Common myeloid progenitor, CD34-positive (primary cell): ENCODE measurements around the gene RDH5.

Source experiments
- CTCF ChIA-PET: fragments of 350-600 bp; sonication (Branson Sonifier 250); formaldehyde crosslinking; loops from one replicate; lab custom pipeline; 2021; ENCODE audit warnings: antibody characterized with exemption; lab: Charles Lee
- POLR2A ChIA-PET: fragments of 350-600 bp; sonication (Branson Sonifier 250); formaldehyde crosslinking; loops from one replicate; lab custom pipeline; 2021; ENCODE audit warnings: antibody characterized with exemption; lab: Charles Lee
- DNase-seq, 3 donors: peaks; one replicate each; pipeline versions ENCODE4 v3.0.0 to v3.0.0-alpha.2; 2013
- H3K27ac ChIP-seq, 2 experiments: 1 replicate in 1 of 2; 2 replicates in 1 of 2; pipeline ENCODE4 v1.7.0; 2013; ENCODE audit warnings: inconsistent platforms in 2 of 2, low read length in 2 of 2, mild to moderate bottlenecking in 2 of 2, low read depth in 1 of 2, moderate library complexity in 1 of 2; ENCODE audit not compliant: severe bottlenecking in 2 of 2, insufficient read depth in 1 of 2, poor library complexity in 1 of 2
- H3K27me3 ChIP-seq, 5 experiments: replicated peaks in 2 of 5; 1 replicate in 3 of 5; 2 replicates in 2 of 5; pipeline versions ENCODE4 v1.6.1 to v1.7.0; 2013; ENCODE audit warnings: low read length in 4 of 5, mild to moderate bottlenecking in 2 of 5, moderate library complexity in 2 of 5, inconsistent platforms in 1 of 5; ENCODE audit not compliant: insufficient read depth in 5 of 5, control insufficient read depth in 4 of 5
- H3K36me3 ChIP-seq, 4 experiments: 1 replicate in 2 of 4; 2 replicates in 2 of 4; pipeline versions ENCODE4 v1.6.1 to v1.7.0; 2013; ENCODE audit warnings: low read length in 3 of 4, control low read depth in 1 of 4, mild to moderate bottlenecking in 1 of 4; ENCODE audit not compliant: control insufficient read depth in 4 of 4, insufficient read depth in 4 of 4
- H3K4me1 ChIP-seq, 4 experiments: 1 replicate in 3 of 4; 2 replicates in 1 of 4; pipeline versions ENCODE4 v1.6.1 to v1.7.1; 2013; ENCODE audit warnings: low read length in 3 of 4, mild to moderate bottlenecking in 3 of 4, control low read depth in 1 of 4, inconsistent platforms in 1 of 4, moderate library complexity in 1 of 4; ENCODE audit not compliant: control insufficient read depth in 4 of 4, insufficient read depth in 4 of 4; ENCODE audit errors: control extremely low read depth in 1 of 4
- H3K4me3 ChIP-seq, 7 experiments: 1 replicate in 4 of 7; 2 replicates in 3 of 7; pipeline versions ENCODE4 v1.5.1 to v1.7.0; 2013; ENCODE audit warnings: mild to moderate bottlenecking in 7 of 7, low read length in 6 of 7, moderate library complexity in 6 of 7, inconsistent platforms in 2 of 7, low read depth in 2 of 7, control low read depth in 1 of 7; ENCODE audit not compliant: insufficient read depth in 4 of 7, control insufficient read depth in 1 of 7; ENCODE audit errors: extremely low read depth in 1 of 7
- H3K9me3 ChIP-seq, 5 experiments: 1 replicate in 4 of 5; 2 replicates in 1 of 5; pipeline versions ENCODE4 v1.6.1 to v1.7.1; 2013; ENCODE audit warnings: low read length in 4 of 5, mild to moderate bottlenecking in 2 of 5, inconsistent platforms in 1 of 5, low read depth in 1 of 5, moderate library complexity in 1 of 5; ENCODE audit not compliant: control insufficient read depth in 4 of 5, insufficient read depth in 2 of 5; ENCODE audit errors: control extremely low read depth in 1 of 5
- WGBS: methylation state at CpG from one replicate; pipeline ENCODE4 v1.1.5; 2013; ENCODE audit not compliant: insufficient coverage; 5-methylcytosine and 5-hydroxymethylcytosine counted together

The RDH5 gene

DNA sequence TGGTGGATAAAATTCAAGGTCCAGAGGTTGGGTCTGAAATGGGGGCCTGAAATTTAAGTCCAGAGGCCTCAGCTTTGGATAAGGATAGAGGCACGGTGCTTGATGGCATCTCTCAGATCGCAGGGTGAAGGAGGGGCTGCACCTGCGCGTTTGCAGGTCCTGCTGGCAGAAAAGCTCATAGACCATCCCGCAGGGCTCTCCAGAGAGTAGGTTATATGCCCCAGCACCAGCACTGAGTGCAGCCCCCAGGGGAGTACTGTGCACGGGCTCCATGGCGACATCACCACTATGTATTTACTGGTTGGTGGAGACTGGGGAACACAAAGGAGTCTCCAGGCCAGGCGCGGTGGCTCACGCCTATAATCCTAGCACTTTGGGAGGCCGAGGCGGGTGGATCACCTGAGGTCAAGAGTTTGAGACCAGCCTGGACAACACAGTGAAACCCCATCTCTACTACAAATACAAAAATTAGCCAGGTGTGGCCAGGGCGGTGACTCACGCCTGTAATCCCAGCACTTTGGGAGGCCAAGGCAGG is 12.9 kb downstream of the RDH5 start:
- ChIA-PET POLR2A (interaction anchor here (0.7 kb wide), 1 partner anchor 61 kb away, joined by 4 read pairs; no protein-coding TSS in a partner anchor), CTCF (interaction anchor here (1.0 to 7.9 kb wide), 3 partner anchors 11 to 64 kb away, joined by 3 to 119 read pairs (median 5); partner anchors contain the start of gene RDH5)
- H3K27ac ChIP-seq, result no peak overlapping the region
- DNase-seq, result no peak
- no peaks in the 10 kb centered on the region for H3K36me3 ChIP-seq
- H3K4me1 ChIP-seq, result peaks cover 11 to 37% (median 33%) of the 10 kb centered on the region in 4 experiments
- no peak overlapping the region for H3K4me3 ChIP-seq
- no peaks in the 10 kb centered on the region for H3K9me3 ChIP-seq
- H3K27me3 ChIP-seq, result no peaks in the 10 kb centered on the region
- WGBS, result 96% methylated on average over 9 of the region's 14 CpGs

DNA sequence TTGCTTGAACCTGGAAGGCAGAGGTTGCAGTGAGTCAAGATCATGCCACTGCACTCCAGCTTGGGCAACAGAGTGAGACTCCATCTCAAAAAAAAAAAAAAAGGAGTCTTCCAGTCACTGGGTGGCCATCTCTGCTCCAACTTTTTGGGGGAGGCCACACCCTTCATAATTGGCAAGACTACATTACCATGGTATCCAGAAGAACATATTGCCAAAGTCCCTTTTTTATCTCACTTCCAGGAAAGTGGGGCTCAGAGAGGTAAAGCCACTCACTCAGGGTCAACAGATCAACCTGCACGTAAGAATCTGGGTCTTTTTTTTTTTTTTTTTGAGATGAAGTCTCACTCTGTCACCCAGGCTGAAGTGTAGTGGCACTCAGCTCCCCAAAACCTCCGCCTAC is 13.7 kb downstream of the RDH5 start:
- H3K9me3 ChIP-seq, result no peaks in the 10 kb centered on the region
- no peak for DNase-seq
- H3K36me3 ChIP-seq, result no peaks in the 10 kb centered on the region
- POLR2A ChIA-PET, result interaction anchor here (0.6 to 0.7 kb wide), 2 partner anchors 60 to 206 kb away, joined by 3 to 4 read pairs; no protein-coding TSS in a partner anchor
- H3K4me3 ChIP-seq, result no peak overlapping the region
- no peak overlapping the region for H3K27ac ChIP-seq
- peaks cover 12 to 44% (median 37%) of the 10 kb centered on the region in 4 experiments for H3K4me1 ChIP-seq
- CTCF ChIA-PET, result interaction anchor here (1.2 to 7.9 kb wide), 5 partner anchors 10 to 310 kb away, joined by 3 to 119 read pairs (median 4); partner anchors contain the start of gene RDH5
- 100% methylated on average over 2 of the region's 2 CpGs for WGBS
- H3K27me3 ChIP-seq, result no peaks in the 10 kb centered on the region

GRCh38 chr12:55734595-55734994 is 14.4 kb downstream of the RDH5 start:
- no peaks in the 10 kb centered on the region for H3K27me3 ChIP-seq
- no peak overlapping the region for H3K27ac ChIP-seq
- no peaks in the 10 kb centered on the region for H3K36me3 ChIP-seq
- H3K9me3 ChIP-seq, result no peaks in the 10 kb centered on the region
- H3K4me3 ChIP-seq, result no peak overlapping the region
- ChIA-PET POLR2A (no interaction called here), CTCF (interaction anchor here (0.8 to 7.9 kb wide), 7 partner anchors 9 to 309 kb away, joined by 3 to 119 read pairs (median 3); partner anchors contain the start of gene RDH5)
- no peak for DNase-seq
- H3K4me1 ChIP-seq, result peaks cover 12 to 41% (median 33%) of the 10 kb centered on the region in 4 experiments
- 100% methylated on average over 1 of the region's 3 CpGs for WGBS

DNA sequence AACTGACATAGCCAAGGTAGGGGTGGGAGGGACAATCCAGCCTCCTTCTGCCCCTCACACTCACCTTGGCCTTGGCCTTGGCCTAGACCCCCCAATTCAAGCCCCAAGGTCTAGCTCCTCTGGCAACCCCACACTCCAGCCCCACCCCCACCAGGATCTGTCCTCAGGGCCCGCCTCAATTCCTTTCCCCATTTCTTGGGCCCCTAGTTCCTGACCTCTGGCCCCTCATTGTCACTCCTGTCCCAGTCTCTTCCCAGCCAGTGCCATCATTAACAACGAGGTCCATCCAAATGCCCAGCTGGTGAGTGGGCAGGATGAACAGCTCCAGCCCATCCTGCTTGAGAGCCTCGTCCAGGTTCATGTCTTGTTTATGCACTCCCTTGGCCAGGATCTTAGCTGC is 15.9 kb downstream of the RDH5 start:
- CTCF ChIA-PET, result interaction anchor here (0.6 to 7.9 kb wide), 8 partner anchors 9 to 293 kb away, joined by 3 to 119 read pairs (median 8); partner anchors contain the start of genes BLOC1S1 and RDH5
- 88% methylated on average over 3 of the region's 3 CpGs for WGBS
- DNase-seq, result no peak
- Histone ChIP-seq H3K27me3 (no peaks in the 10 kb centered on the region), H3K27ac (no peak overlapping the region), H3K4me3 (no peak overlapping the region), H3K9me3 (no peaks in the 10 kb centered on the region), H3K4me1 (peaks cover 6 to 26% (median 19%) of the 10 kb centered on the region in 4 experiments), H3K36me3 (no peaks in the 10 kb centered on the region)
- POLR2A ChIA-PET, result no interaction called here

DNA sequence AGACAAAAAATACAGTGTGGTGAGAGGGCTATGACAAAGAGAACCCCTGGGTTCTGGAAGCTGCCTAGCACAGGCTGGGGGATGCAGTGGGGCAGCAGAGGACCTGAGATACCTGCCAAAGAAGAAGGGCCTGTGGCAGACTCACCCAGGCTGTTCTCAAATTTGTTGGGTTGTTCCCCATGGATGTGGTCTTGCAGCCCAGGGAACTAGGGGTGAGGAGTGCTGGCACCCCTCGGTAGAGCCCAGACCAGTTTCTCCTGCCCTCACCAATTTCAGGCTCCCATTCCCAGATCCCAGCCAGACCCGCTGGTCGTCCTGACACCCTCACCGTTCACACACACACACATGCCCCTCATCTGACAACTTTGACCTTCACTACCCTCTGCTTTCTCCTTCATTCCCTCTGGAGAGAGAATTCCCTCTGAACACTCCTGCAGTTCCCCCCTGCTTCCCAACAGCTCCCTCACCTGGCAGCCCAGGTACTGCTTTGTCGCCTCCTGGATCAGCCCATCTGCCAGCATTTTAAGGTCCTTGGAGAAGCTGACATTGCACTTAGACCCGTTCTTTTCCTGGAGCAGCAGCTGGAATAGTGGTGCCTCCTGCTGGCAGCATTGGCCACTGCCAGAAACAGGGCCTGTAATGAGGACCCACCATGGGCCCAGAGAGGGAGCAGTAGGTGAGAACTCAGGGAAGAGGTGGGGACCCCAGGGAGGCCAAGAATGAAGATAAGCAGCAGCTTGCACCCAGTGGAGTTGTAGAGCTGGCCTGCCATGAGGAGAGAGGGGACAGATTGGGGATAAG is 16.8 kb downstream of the RDH5 start:
- DNase-seq, result peak; percentile 70 to 76 (median 71)
- no peaks in the 10 kb centered on the region for H3K27me3 ChIP-seq
- no peaks in the 10 kb centered on the region for H3K9me3 ChIP-seq
- no peaks in the 10 kb centered on the region for H3K36me3 ChIP-seq
- CTCF ChIA-PET, result interaction anchor here (1.0 to 13.3 kb wide), 23 partner anchors 7 to 421 kb away, joined by 3 to 145 read pairs (median 10); partner anchors contain the start of genes BLOC1S1, CD63, MYL6 and RDH5
- WGBS, result 63% methylated on average over 6 of the region's 6 CpGs
- H3K27ac ChIP-seq, result peak overlapping the region in 1 of 2 experiments; percentile 82
- POLR2A ChIA-PET, result interaction anchor here (1.0 kb wide), 1 partner anchor 12 kb away, joined by 9 read pairs; no protein-coding TSS in a partner anchor
- peak overlapping the region in 1 of 7 experiments; percentile 97 for H3K4me3 ChIP-seq
- peaks cover 6 to 27% (median 21%) of the 10 kb centered on the region in 4 experiments for H3K4me1 ChIP-seq

- CTCF ChIA-PET, result interaction anchor here (0.8 to 13.3 kb wide), 31 partner anchors 8 to 421 kb away, joined by 3 to 145 read pairs (median 8); partner anchors contain the start of genes BLOC1S1, CD63, MYL6 and RDH5
- peak overlapping the region; percentile 39 to 97 (median 79) for H3K4me3 ChIP-seq
- POLR2A ChIA-PET, result interaction anchor here (0.7 to 1.8 kb wide), 4 partner anchors 9 to 19 kb away, joined by 3 to 9 read pairs (median 6); partner anchors contain the start of gene CD63
- 0% methylated on average over 1 of the region's 4 CpGs for WGBS
- H3K36me3 ChIP-seq, result no peaks in the 10 kb centered on the region
- peaks cover 6 to 32% (median 27%) of the 10 kb centered on the region in 4 experiments for H3K4me1 ChIP-seq
- DNase-seq, result peak in 2 of 3 donors; percentile 34 to 45
- no peaks in the 10 kb centered on the region for H3K9me3 ChIP-seq
- H3K27ac ChIP-seq, result peak overlapping the region; percentile 61 to 82
- no peaks in the 10 kb centered on the region for H3K27me3 ChIP-seq
Observed at GRCh38 chr12:55737581-55738122, 17.5 kb downstream of the RDH5 start.
